ENCODE results near the gene ARV1. TPM values are rescaled to one million over a fixed set of nuclear protein-coding genes. Genes with fewer than 3 reads are reported as not detected.

ARV1 gene
- total RNA-seq, result 10.6 and 16.1 TPM in 2 replicates

DNA sequence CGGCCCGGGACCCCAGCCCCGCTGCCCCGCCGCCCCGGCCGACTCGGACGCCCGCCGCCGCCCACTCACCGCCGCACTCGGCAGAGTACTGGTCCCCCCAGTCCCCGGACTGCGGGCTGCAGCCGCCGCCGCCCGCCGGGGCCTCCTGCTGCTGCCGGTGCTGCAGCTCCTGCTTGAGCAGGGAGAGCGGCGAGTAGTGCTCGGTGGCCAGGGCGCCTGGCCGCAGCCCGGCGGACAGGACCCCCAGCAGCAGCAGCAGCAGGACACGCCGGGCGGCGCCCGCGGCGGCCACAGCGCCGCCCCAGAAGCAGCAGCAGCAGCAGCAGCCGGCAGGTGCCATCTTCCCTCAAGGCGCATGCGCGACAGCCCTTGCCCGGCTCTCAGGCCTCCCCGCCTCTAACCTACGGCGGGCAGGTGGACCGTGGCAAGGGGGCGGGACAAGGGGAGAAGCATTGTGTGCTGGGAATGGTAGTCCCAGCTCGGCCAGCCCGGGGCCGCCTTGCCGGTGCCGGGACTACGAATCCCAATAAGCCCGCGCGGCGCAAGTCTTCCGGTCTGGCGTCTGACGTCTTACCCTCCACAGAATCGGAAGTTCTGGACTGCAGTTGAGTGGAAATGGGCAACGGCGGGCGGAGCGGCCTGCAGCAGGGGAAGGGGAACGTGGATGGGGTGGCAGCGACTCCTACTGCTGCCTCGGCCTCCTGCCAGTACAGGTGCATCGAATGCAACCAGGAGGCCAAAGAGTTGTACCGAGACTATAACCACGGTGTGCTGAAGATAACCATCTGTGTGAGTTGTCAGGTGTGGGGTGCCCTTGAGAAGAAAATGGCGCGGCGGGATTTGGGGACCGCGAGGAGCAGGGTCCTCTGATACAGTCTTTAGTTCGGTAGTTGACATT lies at the start of gene ARV1, which contains the start of gene TTC13:
ARV1 (plus strand) TSS at position 604 of the 898 bp plus-strand sequence; CDS start at position 616, 12 bp downstream.
TTC13 (minus strand) TSS at position 371 of the 898 bp plus-strand sequence; CDS start at position 340, 31 bp downstream.

DNA sequence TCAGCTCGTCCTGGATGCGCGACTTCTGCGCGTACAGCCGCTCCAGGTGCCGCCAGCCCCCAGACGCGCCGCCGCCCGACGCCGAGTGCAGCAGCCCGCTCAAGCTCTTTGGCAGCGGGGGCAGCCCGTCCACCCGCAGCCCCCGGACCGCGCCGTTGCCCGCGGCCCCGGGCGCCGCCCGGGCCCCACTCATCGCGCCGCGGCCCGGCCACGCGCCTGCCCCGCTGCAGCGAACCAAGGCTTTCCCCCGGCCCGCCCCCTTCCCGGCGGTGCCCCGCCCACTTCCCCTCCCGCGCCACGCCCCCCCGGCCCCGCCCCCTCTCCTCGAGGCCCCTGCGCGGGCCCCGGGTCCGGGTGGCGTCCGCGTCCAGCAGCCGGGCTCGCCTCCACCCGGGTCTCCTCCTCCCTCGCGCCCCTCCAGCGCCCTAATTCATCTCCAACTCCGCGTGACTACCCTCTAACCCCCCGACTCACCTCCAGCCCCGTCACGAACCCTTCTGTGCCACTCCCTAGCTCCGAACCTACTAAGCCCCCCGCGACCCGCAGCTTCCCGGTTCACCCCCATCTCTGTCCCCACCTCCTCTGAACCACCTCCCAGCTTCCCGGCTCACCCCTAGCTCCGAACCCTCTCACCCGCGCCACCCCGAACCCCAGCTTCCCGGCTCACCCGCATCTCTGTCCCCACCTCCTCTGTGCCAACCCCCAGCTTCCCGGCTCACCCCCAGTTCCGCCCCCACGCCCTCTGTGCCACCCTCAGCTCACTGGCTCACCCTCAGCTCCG lies 61.3 kb downstream of the ARV1 start, which contains the start of gene FAM89A:
FAM89A (minus strand) TSS at position 236 of the 781 bp plus-strand sequence; CDS start at position 193, 43 bp downstream.

Other genes starting within 250 kb of the ARV1 start
- gene CAPN9, start 231.7 kb upstream of the ARV1 start, total RNA-seq, result not detected in 2 replicates
- gene C1orf198, start 110.6 kb upstream of the ARV1 start, total RNA-seq, result 26.4 and 30.9 TPM in 2 replicates
- 5.7 and 9.0 TPM in 2 replicates for gene TTC13, start 233 bp upstream of the ARV1 start, total RNA-seq
- gene FAM89A, start 61.2 kb downstream of the ARV1 start, total RNA-seq, result 8.7 and 9.8 TPM in 2 replicates
- gene TRIM67, start 183.0 kb downstream of the ARV1 start, total RNA-seq, result not detected in 2 replicates